ENCODE measurements around the gene CDK11A.
"Not testable (repeated sequence)": the region's sequence is repeated elsewhere in the genome, so short reads cannot be mapped to it uniquely, and the experiment has no call there.

The CDK11A gene

GRCh38 chr1:1754051-1754815, 30.1 kb upstream of the CDK11A start:
- no peak for DNase-seq (ENCODE audit: low read depth)

GRCh38 chr1:1753607-1754005, 29.4 kb upstream of the CDK11A start:
- DNase-seq (ENCODE audit: low read depth): no peak

DNA sequence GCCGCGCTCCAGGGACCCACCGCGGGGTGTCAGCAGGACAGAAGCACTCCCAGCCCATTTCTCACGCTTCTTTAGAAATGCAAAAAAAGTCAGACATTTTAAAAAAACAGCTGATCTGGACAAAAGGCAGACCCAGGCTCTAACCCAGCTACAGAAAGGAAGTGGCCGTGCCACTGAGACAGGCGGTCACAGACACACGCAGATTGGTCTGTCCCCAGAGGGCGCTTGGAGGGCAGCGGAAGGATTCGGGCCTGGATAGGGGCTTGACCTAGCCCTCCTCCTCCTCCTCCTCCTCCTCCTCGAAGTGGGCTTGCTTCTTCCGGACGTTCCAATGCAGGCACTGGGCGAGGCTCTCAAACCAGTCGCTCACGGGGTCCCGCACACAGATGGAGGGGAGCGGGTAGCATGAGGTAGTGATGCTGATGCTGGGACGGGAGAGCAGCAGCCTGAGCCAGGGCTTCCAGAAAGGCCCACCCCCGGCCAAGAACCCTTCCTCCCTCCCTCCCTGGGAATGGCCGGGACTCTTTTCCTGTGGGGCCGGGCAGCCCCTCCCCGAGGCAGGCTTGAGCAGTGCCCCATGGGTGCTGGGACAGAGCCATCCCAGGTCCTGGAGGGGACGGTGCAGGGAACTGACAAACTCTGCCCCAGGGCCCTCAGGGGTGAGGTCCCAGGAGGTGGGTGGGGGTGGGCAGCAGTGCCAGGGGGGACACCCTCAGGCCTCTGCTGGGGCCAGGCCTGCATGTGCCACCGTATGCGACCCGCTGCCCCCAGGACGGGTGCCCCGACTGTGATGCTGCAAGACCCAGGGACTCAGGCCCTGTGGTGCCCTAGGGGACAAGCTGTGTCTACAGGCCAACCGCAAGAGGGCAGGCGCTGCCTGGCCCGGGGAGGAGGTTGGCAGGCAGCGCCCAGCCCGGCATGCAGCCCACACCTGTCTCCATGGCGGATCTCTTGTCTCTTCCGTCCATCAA, 28.8 kb upstream of the CDK11A start:
- DNase-seq (ENCODE audit: low read depth): no peak

DNA sequence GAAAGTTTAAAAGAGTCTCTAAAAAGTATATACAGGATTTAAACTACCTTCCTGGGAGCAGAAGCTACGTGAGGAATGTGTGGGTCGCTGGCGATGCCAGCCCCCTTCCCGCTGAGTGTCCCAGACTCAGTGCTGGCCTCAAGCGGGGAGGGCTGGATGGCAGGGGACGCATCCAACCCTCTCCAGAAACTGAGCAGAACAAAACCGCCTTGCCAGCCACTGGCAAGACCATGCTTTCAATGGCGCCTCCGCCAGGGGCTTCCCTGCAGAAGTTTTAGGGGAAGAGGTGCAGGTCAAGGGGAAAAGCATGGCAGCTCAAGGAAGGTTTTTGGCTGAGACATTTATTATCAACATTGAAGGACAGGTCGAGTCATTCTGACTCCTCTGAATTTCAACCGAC, 28.0 kb upstream of the CDK11A start:
- no peak for DNase-seq (ENCODE audit: low read depth)

DNA sequence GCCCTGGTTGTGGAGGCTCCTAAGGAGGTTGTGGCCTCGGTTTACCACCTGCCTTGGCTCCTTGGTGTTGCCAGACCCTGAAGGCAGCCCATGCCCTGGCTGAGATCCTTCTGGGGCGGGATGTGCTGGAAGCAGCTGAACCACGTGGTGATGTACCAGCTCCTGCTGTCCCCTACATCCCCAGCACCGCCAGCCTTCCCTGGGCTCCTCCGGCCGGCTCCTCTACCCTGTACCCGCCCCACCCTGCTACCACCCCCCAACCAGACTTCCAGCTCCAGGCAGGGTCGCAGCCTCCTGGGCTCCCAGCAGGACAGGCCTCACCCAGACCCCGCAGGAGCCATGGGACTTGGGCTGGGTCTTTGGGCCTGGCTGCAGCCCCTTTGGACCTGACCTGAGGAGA, 25.8 kb upstream of the CDK11A start:
- not testable (repeated sequence) for DNase-seq (ENCODE audit: low read depth)

DNA sequence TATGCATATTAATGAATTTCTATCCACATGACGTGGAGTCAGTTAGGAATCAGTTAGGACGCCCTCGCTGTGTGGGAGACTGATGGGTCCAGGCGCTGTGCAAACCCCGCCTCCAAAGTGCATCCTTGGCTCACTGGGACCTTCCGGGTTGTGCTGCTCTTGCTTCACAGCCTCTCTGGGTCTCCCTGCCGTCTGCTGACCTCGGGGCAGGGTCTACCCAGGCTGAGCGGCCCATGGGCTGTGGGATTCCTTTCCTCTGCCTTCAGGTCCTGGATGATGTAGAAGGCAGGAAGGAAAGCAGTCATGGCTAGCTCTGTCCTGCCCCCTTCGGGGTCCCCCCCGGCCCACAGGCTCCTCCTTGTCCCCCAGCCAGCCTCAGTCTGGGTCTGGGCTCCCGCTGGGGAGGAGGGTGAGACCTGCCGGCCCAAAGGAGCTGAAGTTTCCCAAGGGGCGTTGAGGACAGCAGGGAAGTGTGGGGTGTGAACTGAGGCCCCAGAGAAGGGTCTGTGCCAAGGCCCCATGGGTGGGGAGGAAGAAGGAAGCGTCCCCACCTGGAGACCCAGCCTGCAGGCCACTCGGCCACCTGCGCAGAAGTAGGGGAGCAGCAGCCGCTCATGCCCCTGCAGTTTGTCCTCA, 24.6 kb upstream of the CDK11A start:
- DNase-seq (ENCODE audit: low read depth): no peak

DNA sequence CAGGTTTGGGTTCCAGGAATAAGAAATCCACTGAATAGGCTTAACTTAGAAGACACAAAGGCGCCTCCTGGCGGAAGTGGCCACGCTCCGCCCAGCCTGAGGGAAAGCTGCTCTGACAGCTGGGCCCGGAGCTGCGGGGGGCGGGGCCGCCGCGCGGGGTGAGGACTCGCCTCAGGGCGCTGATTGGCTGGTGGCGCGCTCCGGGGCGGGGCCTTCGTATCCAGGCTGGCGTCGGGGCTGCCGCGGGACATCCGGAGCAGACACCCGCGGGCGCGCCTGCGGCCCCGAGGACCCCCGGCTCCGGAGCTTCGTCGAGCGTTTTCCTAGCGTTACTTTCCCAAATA, 22.4 kb upstream of the CDK11A start:
- not testable (repeated sequence) for DNase-seq (ENCODE audit: low read depth)

- peak; percentile 15 for DNase-seq (ENCODE audit: low read depth)
These were observed 21.8 kb upstream of the CDK11A start for GRCh38 chr1:1745651-1746565.

- DNase-seq (ENCODE audit: low read depth): not testable (repeated sequence)
These were observed 18.4 kb upstream of the CDK11A start for GRCh38 chr1:1742529-1742928.

DNA sequence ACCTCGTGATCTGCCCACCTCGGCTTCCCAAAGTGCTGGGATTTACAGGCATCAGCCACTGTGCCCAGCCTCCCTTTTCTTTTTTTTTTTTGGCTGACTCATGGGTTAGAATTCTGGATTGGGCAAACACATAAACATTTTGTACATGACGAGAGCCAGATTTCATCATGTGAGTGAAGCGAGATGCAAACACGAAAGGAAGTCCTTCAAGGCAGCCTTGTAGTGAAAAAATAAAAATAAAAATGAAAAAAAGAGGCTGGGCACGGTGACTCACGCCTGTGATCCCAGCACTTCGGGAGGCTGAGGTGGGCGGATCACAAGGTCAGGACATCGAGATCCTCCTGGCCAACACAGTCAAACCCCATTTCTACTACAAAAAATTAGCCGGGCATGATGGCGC, 16.9 kb upstream of the CDK11A start:
- DNase-seq (ENCODE audit: low read depth): peak; percentile 98

DNA sequence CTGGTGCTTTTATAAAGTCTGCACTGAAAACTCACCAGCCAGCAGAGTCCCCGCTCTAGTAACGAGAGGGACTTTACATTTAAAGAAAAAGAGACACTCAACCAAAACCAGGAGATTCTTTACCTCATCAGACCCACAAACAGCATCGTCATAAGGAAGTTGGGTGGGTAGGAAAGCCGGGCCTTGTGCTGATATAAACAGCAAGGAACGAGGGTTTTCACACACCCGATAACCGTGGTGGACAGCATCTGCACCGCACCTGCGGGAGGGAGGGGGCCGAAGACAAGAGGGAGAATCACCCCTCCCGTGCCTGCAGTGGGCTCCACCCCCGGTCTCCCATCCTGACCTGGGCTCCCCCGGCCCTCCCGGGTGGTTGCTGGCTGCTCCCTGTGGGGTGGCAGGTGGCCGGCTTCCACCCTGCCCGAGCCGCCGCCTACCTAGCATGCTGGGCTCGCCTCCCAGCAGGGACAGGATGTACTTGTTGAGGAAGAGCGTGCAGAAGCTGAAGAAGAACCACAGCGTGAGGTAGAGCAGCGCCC, 14.7 kb upstream of the CDK11A start:
- not testable (repeated sequence) for DNase-seq (ENCODE audit: low read depth)

DNA sequence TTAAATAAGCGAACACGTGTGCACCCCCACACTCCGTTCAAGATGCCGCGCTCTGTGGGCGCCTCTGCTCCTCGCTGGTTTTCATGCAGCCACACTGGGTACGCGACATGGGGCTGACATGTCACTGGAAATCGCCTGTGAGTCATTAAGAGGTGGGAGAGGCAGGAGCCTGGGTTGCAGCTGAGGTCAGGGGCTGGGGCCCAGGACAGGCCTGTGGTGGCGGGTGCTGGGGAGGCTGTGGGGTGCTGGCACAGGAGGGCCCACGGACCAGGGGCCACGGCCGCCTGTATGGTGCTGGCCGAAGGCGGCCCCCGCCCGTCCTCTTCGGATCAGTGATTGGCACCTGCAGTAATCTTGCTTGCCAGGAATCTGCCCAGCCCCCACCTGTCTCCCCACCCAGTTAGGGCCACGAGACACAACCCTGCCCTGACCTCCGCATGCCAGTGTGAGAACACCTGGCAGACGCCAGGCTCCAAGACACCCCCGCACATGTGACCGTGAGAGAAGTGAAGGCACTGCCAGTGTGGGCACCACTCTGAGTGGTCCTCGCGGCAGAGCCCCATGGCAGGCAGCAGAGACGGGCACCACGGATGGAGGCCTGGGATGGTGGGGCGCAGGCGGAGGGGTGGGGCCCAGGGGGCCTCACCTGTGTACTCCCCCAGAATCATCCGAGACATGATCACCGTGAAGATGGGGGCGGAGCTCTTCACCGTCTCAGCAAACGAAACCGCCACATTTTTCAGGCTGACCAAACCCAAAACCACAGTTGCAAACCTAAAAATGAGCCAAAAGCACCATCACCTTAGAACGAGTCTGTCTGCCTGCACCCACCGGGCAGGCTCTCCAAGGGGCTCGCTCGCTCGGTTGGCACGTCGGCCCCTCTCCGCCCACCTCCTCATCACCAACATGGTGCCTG, 13.8 kb upstream of the CDK11A start:
- not testable (repeated sequence) for DNase-seq (ENCODE audit: low read depth)

DNA sequence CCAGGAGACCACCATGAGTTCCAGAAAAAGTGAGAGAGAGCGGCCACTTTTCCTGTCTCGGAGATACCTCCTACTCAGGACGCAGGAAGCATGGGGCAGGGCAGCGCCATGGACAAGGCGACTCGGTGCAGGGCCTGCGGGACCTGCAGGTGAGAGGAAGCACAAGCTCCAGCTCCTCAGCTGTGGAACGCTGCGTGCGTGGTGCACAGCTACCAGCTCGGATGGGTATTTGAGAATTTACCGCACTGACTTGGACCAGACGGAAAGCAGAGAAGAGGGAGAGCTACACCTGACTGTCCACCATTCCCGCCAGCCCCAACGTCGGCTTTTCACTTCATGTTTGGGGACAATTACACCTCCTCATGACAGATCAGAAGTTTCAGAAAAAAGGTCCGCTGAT, 8.2 kb upstream of the CDK11A start:
- no peak for DNase-seq (ENCODE audit: low read depth)

- DNase-seq (ENCODE audit: low read depth): no peak
These were observed 6.7 kb upstream of the CDK11A start for GRCh38 chr1:1730870-1731269.

DNA sequence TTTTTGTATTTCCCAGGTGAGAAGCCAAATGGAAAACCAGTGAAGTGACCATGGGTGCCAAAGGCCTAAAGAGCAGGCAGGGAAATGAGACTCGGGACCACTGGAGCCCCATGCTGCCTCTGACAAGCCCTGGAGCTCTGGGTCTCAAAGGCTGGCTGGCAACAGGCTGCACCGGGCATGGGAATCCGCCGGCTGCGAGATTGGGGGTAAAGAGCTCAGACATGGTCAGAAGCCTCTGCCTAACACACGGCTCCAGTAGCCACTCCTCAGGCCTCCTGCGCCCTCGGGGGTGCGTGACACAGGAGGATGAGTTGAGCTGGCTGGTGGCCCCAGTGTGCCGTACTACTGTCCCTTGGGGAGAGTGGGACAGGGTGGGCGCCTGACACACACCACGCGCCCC, 6.1 kb upstream of the CDK11A start:
- DNase-seq (ENCODE audit: low read depth): not testable (repeated sequence)

- not testable (repeated sequence) for DNase-seq (ENCODE audit: low read depth)
These were observed 5.1 kb upstream of the CDK11A start for GRCh38 chr1:1729116-1729816.

GRCh38 chr1:1728308-1729005, 4.3 kb upstream of the CDK11A start:
- DNase-seq (ENCODE audit: low read depth): peak; percentile 39

GRCh38 chr1:1727131-1727651, 3.0 kb upstream of the CDK11A start:
- DNase-seq (ENCODE audit: low read depth): not testable (repeated sequence)

GRCh38 chr1:1726088-1726487, 1.9 kb upstream of the CDK11A start:
- DNase-seq (ENCODE audit: low read depth): not testable (repeated sequence)
